HUES48 (cell line): ENCODE results near the gene DZIP1.
"Not testable (repeated sequence)": the region's sequence is repeated elsewhere in the genome, so short reads cannot be mapped to it uniquely, and the experiment has no call there.

Experiments used
- H3K27ac ChIP-seq: one replicate; pipeline ENCODE4 v1.7.0; 2013; ENCODE audit warnings: low read depth, low read length, inconsistent platforms
- H3K27me3 ChIP-seq: 2 replicates; pipeline ENCODE4 v1.6.1; 2013; ENCODE audit warnings: mild to moderate bottlenecking, low read length; ENCODE audit not compliant: control insufficient read depth, insufficient read depth
- H3K36me3 ChIP-seq: 2 replicates; pipeline ENCODE4 v1.6.1; 2013; ENCODE audit warnings: low read length; ENCODE audit not compliant: control insufficient read depth, insufficient read depth
- H3K4me1 ChIP-seq: 2 replicates; pipeline ENCODE4 v1.6.1; 2013; ENCODE audit warnings: mild to moderate bottlenecking, low read length; ENCODE audit not compliant: control insufficient read depth, insufficient read depth
- H3K4me3 ChIP-seq: 2 replicates; pipeline ENCODE4 v1.5.1; 2013; ENCODE audit warnings: mild to moderate bottlenecking, low read depth, low read length
- H3K9ac ChIP-seq: 2 replicates; pipeline ENCODE4 v1.6.1; 2013; ENCODE audit warnings: mild to moderate bottlenecking, low read depth, low read length, moderate library complexity
- H3K9me3 ChIP-seq: 2 replicates; pipeline ENCODE4 v1.6.1; 2013; ENCODE audit warnings: low read length; ENCODE audit not compliant: control insufficient read depth, insufficient read depth

The DZIP1 gene

DNA sequence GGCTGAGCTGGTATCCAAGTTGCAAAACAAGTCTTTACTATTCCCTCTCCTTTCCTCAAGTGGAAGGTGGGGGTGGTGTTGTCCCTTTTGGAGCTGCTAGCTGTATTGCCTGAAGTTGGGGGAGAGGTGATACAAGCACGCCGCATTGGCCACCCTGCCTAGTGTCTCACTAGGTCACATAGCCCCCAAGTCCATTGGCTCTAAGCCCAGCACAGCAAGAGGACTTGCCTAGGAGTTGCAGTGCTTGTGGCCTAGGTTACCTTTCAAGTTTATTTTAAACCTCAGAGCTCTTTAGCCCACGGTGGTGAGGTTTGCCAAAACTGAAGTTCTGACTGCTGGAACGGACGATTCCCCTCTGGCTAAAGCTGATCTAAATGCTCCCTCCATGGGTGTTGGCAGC lies 27.1 kb upstream of the DZIP1 start:
- Histone ChIP-seq H3K9ac (no peak overlapping the region), H3K27ac (no peak overlapping the region), H3K27me3 (no peaks in the 10 kb centered on the region), H3K9me3 (peaks cover 24% of the 10 kb centered on the region; the same call in 1 of the 2 replicates), H3K4me1 (0 out of 2 replicates have a peak, but pooled peaks cover 7% of the 10 kb centered on the region), H3K4me3 (no peak overlapping the region), H3K36me3 (no peaks in the 10 kb centered on the region)

DNA sequence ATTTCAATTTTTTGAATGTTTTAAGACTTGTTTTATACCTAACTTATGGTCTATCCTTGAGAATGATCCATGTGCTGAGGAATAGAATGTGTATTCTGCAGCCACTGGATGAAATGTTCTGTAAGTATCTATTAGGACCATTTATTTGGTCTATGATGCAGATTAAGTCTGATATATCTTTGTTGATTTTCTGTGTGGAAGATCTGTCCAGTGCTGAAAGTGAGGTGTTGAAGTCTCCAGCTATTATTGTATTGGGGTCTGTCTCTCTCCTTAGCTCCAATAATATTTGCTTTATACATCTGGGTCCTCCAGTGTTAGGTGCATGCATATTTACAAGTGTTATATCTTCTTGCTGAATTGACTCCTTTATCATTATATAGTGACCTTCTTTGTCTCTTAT lies 22.7 kb upstream of the DZIP1 start:
- not testable (repeated sequence) for H3K27me3 ChIP-seq, H3K4me3 ChIP-seq, H3K9ac ChIP-seq, H3K27ac ChIP-seq, H3K4me1 ChIP-seq, H3K36me3 ChIP-seq
- peaks cover 29% of the 10 kb centered on the region for H3K9me3 ChIP-seq

DNA sequence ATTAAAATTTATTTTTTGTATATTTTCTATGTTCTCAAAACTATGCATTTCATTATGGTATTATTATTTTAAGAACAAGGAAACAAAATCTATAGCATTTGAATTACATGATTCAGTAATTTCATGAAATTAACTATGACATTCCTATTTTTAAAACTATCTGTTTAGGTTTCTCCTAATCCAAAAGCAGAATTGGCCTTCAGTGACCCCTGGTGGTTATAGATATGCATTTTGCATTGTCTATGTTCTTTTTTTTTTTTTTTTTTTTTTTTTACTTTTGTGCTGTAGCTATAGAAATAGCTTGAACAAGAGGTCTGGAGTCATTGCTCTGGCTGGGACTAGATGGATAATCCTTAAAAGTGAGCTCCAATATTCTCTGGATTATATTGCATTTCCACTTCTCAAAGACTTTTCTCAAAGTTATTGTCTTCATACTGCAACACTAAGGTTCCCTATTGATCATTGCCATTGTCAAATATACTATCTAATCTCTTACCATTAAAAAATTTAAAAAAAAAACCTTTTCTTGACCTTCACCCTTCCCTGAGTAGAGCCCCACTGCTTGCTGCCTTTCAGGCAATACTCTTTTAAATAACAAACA lies 16.6 kb upstream of the DZIP1 start:
- H3K9ac ChIP-seq: no peak overlapping the region
- no peaks in the 10 kb centered on the region for H3K36me3 ChIP-seq
- H3K9me3 ChIP-seq: peaks cover 3% of the 10 kb centered on the region
- no peaks in the 10 kb centered on the region for H3K4me1 ChIP-seq
- no peak overlapping the region for H3K27ac ChIP-seq
- no peak overlapping the region for H3K4me3 ChIP-seq
- H3K27me3 ChIP-seq: no peaks in the 10 kb centered on the region

DNA sequence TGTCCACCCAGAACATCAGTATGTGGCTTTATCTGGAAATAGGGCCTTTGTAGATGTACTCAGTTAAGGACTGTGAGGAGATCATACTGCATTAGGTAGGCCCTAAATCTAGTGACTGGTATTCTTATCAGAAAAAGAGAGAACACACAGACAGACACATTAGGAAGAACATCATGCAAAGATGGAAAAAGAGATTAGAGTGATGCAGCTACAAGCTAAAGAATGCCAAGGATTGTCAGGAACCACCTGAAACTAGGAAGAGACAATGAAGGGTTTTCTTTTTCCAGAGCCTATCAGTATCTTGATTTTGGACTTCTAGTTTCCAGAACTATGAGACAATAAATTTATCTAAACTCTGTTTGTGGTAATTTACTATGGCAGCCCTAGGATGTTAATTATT lies 15.0 kb upstream of the DZIP1 start:
- Histone ChIP-seq H3K4me3 (no peak overlapping the region), H3K4me1 (no peaks in the 10 kb centered on the region), H3K36me3 (no peaks in the 10 kb centered on the region), H3K9me3 (no peaks in the 10 kb centered on the region), H3K27ac (no peak overlapping the region), H3K9ac (no peak overlapping the region), H3K27me3 (no peaks in the 10 kb centered on the region)

DNA sequence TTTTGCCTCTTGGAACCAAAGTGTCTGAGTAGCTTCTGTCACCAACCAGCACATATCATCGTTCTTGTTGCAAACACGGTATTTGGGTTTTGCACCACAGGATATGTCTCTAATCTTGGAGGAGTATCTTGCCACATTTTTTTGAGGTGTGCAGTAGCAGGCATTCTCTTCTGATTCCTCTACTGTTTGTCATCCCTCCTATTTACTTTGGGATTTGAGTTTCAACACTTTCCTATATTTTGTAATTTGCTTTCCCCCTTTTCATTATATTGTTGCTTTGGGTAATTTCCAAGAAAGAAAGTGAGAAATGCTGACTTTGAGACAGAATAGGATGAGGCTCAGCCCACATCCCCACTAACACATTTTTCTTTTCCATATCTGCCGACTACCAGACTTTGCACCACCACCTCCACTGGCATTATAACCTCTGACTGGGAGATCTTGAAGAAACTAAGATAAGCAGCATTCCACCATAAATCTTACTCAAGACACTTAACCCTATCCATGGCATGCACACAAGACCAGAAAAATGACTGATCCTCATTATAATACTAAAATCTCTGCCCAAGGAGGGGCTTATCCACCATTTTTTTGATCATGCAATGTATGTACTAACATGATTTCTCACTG lies 12.0 kb upstream of the DZIP1 start:
- Histone ChIP-seq H3K27ac (no peak overlapping the region), H3K27me3 (no peaks in the 10 kb centered on the region), H3K36me3 (no peaks in the 10 kb centered on the region), H3K9me3 (no peaks in the 10 kb centered on the region), H3K9ac (no peak overlapping the region), H3K4me1 (peaks cover 7% of the 10 kb centered on the region), H3K4me3 (no peak overlapping the region)

DNA sequence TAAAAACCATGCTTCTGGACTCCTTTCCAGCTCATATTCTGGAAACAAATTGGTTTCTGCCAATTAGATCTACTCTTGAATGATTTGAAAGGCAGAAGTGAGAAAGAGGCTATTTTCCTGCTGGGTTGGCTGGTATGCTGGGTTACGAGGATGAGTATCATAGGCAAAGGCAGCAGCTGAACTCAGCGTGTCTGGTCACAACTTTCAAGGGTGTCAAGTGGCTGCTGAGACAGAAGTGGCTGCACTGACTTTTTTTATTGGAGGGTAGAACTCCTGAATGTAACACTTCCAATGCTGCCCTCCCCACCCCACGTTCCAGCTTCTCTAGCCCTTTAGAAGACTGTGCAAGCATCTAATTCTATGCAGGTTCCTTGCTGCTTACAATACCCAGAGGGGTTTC lies 8.3 kb upstream of the DZIP1 start:
- no peaks in the 10 kb centered on the region for H3K36me3 ChIP-seq
- H3K4me1 ChIP-seq: peaks cover 7% of the 10 kb centered on the region
- no peak overlapping the region for H3K9ac ChIP-seq
- H3K27ac ChIP-seq: no peak overlapping the region
- H3K27me3 ChIP-seq: no peaks in the 10 kb centered on the region
- no peak overlapping the region for H3K4me3 ChIP-seq
- H3K9me3 ChIP-seq: no peaks in the 10 kb centered on the region; the same call in 1 of the 2 replicates

DNA sequence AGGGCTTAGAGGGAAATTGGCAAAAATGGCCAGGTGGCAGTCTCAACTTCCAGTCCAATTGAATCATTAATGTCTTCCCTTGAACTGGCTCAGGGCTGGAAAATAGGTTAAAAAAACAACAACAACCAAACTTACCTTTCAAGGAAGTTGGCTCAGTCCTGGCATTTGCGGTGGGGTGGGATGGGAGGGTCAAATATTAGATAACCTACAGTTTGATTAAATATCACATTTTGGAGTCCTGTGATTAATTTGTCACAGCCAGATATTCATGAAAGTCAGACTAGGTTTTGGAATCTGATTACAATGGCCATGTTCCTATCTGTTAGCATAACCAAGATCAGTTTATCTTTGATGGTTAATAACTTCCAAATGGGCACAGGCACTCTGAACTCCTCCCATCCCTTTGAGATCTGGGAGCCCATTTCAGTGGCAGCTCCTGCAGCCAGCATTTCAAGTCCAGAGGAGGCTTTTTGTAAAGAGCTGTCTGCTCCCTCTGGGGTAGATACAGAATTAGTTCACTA lies 7.8 kb upstream of the DZIP1 start:
- Histone ChIP-seq H3K27me3 (no peaks in the 10 kb centered on the region), H3K9ac (no peak overlapping the region), H3K4me3 (no peak overlapping the region), H3K36me3 (no peaks in the 10 kb centered on the region), H3K27ac (no peak overlapping the region), H3K4me1 (peaks cover 7% of the 10 kb centered on the region), H3K9me3 (no peaks in the 10 kb centered on the region; the same call in 1 of the 2 replicates)

DNA sequence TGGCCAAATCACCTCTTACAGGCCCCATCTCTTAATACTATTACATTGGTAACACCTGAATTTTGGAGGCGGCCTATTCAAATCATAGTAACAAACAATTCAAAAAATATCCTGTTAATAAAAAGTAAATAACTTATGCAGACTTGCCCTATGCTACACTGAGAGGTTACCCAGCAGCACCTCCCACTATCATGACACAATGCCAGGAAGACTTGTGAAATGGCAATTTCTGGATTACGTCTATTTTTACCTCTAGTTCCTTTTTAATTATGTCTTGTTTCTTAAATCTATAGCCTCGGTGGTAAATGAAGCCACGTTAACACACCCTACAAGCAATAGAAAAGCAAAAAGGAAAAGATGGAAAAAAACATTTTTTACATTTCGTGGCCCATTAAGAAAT lies 6.2 kb upstream of the DZIP1 start:
- H3K27me3 ChIP-seq: no peaks in the 10 kb centered on the region
- H3K27ac ChIP-seq: no peak overlapping the region
- no peak overlapping the region for H3K4me3 ChIP-seq
- no peaks in the 10 kb centered on the region for H3K36me3 ChIP-seq
- H3K4me1 ChIP-seq: peaks cover 7% of the 10 kb centered on the region
- no peak overlapping the region for H3K9ac ChIP-seq
- H3K9me3 ChIP-seq: no peaks in the 10 kb centered on the region; the same call in 1 of the 2 replicates

DNA sequence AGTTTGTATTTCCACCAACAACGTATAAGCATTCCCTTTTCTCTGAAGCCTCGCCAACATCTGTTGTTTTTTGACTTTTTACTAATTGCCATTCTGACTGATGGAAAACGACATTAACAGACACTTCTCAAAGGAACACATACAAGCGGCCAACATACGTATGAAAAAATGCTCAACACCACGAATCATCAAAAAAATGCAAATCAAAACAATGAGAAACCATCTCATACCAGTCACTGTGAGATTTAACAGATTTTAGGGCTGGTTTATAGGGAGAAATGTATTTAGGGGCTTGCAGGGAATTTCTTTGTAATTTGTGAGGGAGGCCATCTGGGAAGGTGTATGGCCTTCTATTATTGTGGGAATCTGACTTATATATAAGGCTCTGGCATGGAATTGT lies 2.8 kb upstream of the DZIP1 start:
- no peaks in the 10 kb centered on the region; the same call in 1 of the 2 replicates for H3K9me3 ChIP-seq
- peaks cover 16% of the 10 kb centered on the region for H3K27me3 ChIP-seq
- no peak overlapping the region for H3K9ac ChIP-seq
- peaks cover 17% of the 10 kb centered on the region for H3K4me1 ChIP-seq
- H3K4me3 ChIP-seq: no peak overlapping the region
- H3K27ac ChIP-seq: no peak overlapping the region
- no peaks in the 10 kb centered on the region for H3K36me3 ChIP-seq

DNA sequence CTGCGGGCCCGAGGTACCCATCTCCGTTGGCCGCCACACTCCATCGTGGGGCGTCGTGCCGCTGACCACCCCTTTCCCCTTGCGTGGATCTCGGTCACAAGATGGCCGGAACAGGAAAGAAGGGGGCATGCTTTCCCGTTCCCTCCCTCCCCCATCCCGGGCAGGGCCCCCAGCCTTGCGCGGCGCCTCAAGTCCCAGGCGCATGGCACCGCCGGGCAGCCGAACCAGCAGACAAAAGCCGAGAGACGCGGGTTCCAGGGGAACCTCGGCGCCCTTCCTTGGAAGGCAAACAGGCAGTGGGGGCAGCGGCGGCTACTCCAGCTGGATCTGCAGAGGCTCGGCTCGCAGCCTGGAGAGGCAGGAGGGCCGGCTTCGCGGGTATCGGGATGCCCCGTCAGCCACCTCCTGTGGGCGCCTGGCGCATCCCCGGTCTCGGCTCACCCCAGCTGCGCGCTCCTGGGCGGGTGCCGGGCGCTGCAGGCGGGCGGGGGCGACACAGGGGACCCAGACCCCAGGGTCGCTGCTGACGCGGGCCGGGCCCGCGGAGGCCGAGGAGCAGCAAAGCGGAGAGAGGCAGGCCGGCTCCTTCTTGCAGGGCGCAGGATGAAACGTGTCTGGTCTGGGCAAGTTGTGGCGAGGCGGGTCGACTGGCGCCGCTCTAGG lies 439 bp downstream of the DZIP1 start:
- Histone ChIP-seq H3K9me3 (no peaks in the 10 kb centered on the region), H3K4me3 (peak overlapping the region; percentile 66), H3K27me3 (peaks cover 17% of the 10 kb centered on the region), H3K27ac (peak overlapping the region; percentile 72), H3K36me3 (peaks cover 10% of the 10 kb centered on the region), H3K9ac (peak overlapping the region; percentile 36), H3K4me1 (peaks cover 26% of the 10 kb centered on the region)

DNA sequence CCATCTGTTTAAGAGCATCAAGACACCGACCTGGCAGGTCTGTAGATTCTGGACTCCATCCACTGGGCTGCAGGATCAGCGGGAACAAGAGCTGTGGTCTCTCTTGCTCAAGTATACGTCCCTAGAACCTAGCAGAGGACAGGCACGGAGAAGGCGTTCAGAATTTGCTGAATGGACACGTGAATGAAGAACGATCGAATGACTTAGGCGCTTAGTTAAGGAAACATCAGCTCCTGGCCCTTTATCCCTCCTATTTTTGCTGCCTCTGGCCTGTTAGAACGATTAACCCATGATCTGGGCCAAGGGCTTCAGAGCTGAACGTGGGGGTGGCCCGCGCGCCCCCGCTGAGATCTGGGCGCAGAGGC lies 953 bp downstream of the DZIP1 start:
- H3K4me3 ChIP-seq: peak overlapping the region; percentile 66
- peaks cover 17% of the 10 kb centered on the region for H3K27me3 ChIP-seq
- no peaks in the 10 kb centered on the region for H3K9me3 ChIP-seq
- H3K27ac ChIP-seq: no peak overlapping the region
- H3K4me1 ChIP-seq: peaks cover 26% of the 10 kb centered on the region
- peaks cover 15% of the 10 kb centered on the region for H3K36me3 ChIP-seq
- H3K9ac ChIP-seq: peak overlapping the region; percentile 36
